ENCODE results near the gene TMEM238L. TPM values are rescaled to one million over a fixed set of nuclear protein-coding genes. Genes with fewer than 3 reads are reported as not detected.

TMEM238L gene
- total RNA-seq, 2 experiments from 2014 or later, result not detected

DNA sequence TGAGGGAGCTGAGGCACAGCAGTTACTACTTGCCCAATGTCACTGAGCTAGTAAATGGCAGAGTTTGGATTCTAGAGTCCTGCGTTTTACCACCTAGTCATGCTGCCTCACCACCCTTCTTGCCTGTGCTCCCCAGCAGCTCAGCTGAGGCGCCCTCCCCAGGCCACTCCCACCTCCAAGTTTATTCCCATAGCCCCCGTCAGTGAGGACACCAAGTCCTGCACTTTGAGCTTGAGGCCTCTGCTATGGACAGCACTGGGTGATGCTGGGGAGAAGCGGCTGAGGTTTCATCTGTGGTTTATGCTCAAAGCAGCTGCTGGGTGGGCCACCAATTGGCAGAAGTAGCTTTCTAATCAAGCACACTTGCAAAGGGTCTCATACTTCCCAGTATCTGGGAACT is 36.7 kb downstream of the TMEM238L start:
- intact Hi-C loops (cut with micrococcal nuclease), result no loop called here
- H3K4me1 Mint-ChIP-seq (ENCODE audit: low read depth), result no peaks in the 10 kb centered on the region
- H3K4me3 Mint-ChIP-seq, result no peak overlapping the region
- H3K9me3 Mint-ChIP-seq, result peaks cover 14% of the 10 kb centered on the region
- no peaks in the 10 kb centered on the region for H3K27me3 Mint-ChIP-seq (ENCODE audit: low read depth)
- DNase-seq, result no peak
- CTCF ChIA-PET, result interaction anchor here (1.3 to 1.4 kb wide), 2 partner anchors 31 to 107 kb away, joined by 3 to 5 read pairs; no protein-coding TSS in a partner anchor
- no peak overlapping the region for H3K27ac Mint-ChIP-seq
- peaks cover 4% of the 10 kb centered on the region for H3K36me3 Mint-ChIP-seq (ENCODE audit: low read depth)

DNA sequence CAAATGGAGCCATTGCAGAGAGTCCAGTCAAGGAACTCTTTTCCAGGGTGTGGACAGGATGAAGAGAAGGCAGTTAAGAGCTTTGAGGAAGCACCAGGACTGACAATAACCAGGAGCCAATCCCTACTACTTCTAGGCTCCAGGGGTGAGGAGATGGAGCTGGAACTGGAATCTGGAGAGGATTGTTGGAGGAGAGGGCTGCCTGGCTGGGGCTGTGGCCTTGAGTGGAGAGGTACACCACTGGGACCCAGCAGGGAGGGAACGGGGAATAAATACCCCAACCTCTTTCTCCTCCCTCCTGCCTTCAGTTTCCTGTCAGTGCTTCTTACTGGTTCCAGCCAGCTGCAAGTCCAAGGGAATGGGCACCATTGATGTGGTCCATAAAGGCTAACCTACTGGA is 41.9 kb downstream of the TMEM238L start:
- H3K9me3 Mint-ChIP-seq, result peaks cover 10% of the 10 kb centered on the region
- DNase-seq, result no peak
- H3K27me3 Mint-ChIP-seq (ENCODE audit: low read depth), result no peaks in the 10 kb centered on the region
- H3K4me1 Mint-ChIP-seq (ENCODE audit: low read depth), result no peaks in the 10 kb centered on the region
- H3K4me3 Mint-ChIP-seq, result no peak overlapping the region
- H3K27ac Mint-ChIP-seq, result no peak overlapping the region
- H3K36me3 Mint-ChIP-seq (ENCODE audit: low read depth), result peaks cover 4% of the 10 kb centered on the region
- CTCF ChIA-PET, result interaction anchor here (1.2 kb wide), 1 partner anchor 11 kb away, joined by 4 read pairs; no protein-coding TSS in a partner anchor
- intact Hi-C loops (cut with micrococcal nuclease), result no loop called here

DNA sequence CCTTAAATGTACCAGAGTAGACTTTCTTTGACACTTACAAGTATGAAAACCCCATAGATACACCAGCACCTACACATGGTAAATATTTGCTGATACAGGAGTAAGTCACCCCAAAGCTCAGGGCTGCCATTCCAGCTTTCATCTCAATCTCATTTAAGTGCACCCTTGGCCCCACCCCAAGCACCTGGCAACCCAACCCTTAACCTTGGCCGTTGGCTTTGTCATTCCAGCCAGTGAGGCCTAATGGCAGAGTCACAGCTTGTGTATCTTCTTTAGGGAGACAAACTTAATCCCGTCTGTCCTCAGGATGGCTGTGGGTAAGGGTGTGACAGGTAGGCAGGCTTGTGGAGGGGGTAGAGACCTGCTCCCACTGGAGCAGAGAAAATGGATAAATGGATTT is 42.6 kb downstream of the TMEM238L start:
- H3K27ac Mint-ChIP-seq, result no peak overlapping the region
- H3K36me3 Mint-ChIP-seq (ENCODE audit: low read depth), result peaks cover 2% of the 10 kb centered on the region
- intact Hi-C loops (cut with micrococcal nuclease), result no loop called here
- H3K4me1 Mint-ChIP-seq (ENCODE audit: low read depth), result no peaks in the 10 kb centered on the region
- no peaks in the 10 kb centered on the region for H3K27me3 Mint-ChIP-seq (ENCODE audit: low read depth)
- H3K9me3 Mint-ChIP-seq, result peaks cover 3% of the 10 kb centered on the region
- no peak for DNase-seq
- CTCF ChIA-PET, result interaction anchor here (0.8 kb wide), 1 partner anchor 25 kb away, joined by 3 read pairs; no protein-coding TSS in a partner anchor
- H3K4me3 Mint-ChIP-seq, result no peak overlapping the region

DNA sequence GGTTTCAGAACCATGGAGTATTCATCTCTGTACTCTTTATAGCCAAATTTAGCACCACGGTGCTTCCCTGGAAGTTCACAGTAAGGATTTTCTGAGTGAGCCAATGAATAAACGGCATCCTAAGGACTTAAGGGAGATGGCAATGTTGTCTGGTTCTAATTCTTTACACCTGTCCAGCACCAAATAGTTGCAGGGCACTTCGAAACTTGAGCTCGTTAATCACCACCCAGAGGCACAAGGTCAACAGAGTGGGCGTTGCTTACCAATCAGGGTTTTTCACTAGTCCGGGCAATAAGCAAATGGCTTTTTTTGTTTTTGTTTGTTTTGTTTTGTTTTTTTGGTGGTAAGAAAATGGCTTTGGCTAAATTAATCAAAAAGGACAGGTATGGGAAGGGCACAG is 45.8 kb downstream of the TMEM238L start:
- CTCF ChIA-PET, result interaction anchor here (1.0 kb wide), 1 partner anchor 21 kb away, joined by 3 read pairs; no protein-coding TSS in a partner anchor
- Mint-ChIP-seq H3K4me3 (no peak overlapping the region), H3K27me3 (ENCODE audit: low read depth) (no peaks in the 10 kb centered on the region), H3K4me1 (ENCODE audit: low read depth) (no peaks in the 10 kb centered on the region), H3K36me3 (ENCODE audit: low read depth) (no peaks in the 10 kb centered on the region), H3K9me3 (no peaks in the 10 kb centered on the region), H3K27ac (no peak overlapping the region)
- intact Hi-C loops (cut with micrococcal nuclease), result no loop called here
- no peak for DNase-seq

DNA sequence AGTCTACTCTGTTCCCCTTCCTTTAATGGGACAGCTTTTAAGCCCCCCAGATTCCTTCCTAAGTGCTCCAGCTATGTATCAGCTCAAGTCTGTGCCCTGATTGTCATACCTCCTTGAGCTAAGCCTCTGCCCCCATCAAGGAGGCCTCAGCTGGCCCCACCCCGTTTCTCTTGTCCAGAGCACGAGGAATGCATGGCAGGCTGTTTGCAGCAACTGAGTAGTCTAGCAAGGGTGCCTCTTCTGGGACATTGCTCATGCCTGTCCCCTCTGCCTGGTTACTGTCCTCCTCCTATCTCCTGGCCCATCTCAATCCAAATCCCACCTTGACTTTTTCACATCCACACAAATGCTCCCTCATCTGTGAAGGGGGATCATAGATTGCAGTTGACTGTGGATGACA is 46.3 kb downstream of the TMEM238L start:
- Mint-ChIP-seq H3K9me3 (no peaks in the 10 kb centered on the region), H3K36me3 (ENCODE audit: low read depth) (no peaks in the 10 kb centered on the region), H3K4me1 (ENCODE audit: low read depth) (no peaks in the 10 kb centered on the region), H3K27ac (no peak overlapping the region), H3K27me3 (ENCODE audit: low read depth) (no peaks in the 10 kb centered on the region), H3K4me3 (no peak overlapping the region)
- intact Hi-C loops (cut with micrococcal nuclease), result no loop called here
- DNase-seq, result no peak
- CTCF ChIA-PET, result interaction anchor here (1.0 kb wide), 1 partner anchor 21 kb away, joined by 3 read pairs; no protein-coding TSS in a partner anchor

DNA sequence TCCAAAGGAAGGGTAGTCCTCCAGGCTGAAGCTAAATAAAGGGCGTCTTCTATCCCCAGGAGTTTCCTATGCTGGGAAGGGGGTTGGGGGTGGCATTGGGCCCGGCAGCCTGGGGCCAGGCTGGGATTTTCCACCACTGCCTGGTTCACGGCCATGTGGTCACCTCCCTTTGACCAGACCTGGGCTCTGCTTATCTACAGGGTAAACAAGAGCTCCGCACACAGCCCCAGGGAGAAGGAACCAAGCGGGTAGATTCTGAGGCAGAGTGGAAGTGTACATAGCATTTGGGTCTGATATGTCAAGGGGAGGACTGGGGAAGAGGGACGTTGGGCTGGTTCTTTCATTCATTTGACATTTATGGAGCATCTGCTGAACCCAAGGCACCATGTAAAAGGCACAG is 46.8 kb downstream of the TMEM238L start:
- Mint-ChIP-seq H3K4me1 (ENCODE audit: low read depth) (no peaks in the 10 kb centered on the region), H3K27me3 (ENCODE audit: low read depth) (no peaks in the 10 kb centered on the region), H3K36me3 (ENCODE audit: low read depth) (no peaks in the 10 kb centered on the region), H3K9me3 (no peaks in the 10 kb centered on the region), H3K4me3 (no peak overlapping the region), H3K27ac (no peak overlapping the region)
- no peak for DNase-seq
- intact Hi-C loops (cut with micrococcal nuclease), result no loop called here
- CTCF ChIA-PET, result no interaction called here

DNA sequence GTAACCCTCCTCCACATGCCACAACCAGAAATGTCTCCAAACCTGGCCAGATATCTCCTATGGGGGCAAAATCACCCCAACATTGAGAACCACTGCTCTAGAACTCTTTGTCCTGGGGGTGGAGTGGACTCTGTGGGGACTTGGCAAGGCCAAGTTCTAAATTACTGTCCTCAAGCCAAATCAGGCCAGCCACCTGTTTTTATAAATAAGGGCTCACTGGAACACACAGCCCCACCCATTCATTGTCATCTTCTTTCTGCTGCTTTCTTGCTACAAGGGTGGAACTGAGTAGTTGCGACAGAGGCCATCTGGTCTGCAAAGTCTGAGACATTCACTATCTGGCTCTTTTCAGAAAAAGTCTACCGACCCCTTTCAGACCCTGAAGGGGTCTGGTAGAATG is 47.3 kb downstream of the TMEM238L start:
- Mint-ChIP-seq H3K27me3 (ENCODE audit: low read depth) (no peaks in the 10 kb centered on the region), H3K9me3 (no peaks in the 10 kb centered on the region), H3K27ac (no peak overlapping the region), H3K4me3 (no peak overlapping the region), H3K36me3 (ENCODE audit: low read depth) (no peaks in the 10 kb centered on the region), H3K4me1 (ENCODE audit: low read depth) (no peaks in the 10 kb centered on the region)
- intact Hi-C loops (cut with micrococcal nuclease), result no loop called here
- DNase-seq, result no peak
- CTCF ChIA-PET, result no interaction called here

DNA sequence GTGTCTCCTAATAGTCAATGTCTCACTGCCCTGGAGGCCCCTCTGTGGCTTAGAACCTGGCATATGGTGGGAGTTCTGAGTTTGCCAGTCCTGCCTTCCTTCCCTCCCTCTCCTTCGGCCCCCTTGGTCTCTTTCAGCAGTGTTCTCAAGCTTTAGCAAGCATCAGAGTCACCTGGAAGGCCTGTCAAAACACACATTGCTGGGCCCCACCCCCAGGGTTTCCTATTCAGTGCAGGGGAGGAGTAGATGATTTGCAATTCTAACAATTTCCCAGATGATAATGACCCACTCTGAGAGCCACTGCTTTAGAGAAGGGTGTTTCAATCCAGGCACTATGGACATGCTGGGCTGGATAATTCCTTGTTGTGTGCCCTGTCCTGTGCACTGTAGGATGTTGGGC is 47.7 kb downstream of the TMEM238L start:
- no peak overlapping the region for H3K27ac Mint-ChIP-seq
- no peaks in the 10 kb centered on the region for H3K9me3 Mint-ChIP-seq
- DNase-seq, result no peak
- H3K27me3 Mint-ChIP-seq (ENCODE audit: low read depth), result no peaks in the 10 kb centered on the region
- H3K4me3 Mint-ChIP-seq, result no peak overlapping the region
- H3K4me1 Mint-ChIP-seq (ENCODE audit: low read depth), result no peaks in the 10 kb centered on the region
- CTCF ChIA-PET, result no interaction called here
- intact Hi-C loops (cut with micrococcal nuclease), result no loop called here
- H3K36me3 Mint-ChIP-seq (ENCODE audit: low read depth), result no peaks in the 10 kb centered on the region

DNA sequence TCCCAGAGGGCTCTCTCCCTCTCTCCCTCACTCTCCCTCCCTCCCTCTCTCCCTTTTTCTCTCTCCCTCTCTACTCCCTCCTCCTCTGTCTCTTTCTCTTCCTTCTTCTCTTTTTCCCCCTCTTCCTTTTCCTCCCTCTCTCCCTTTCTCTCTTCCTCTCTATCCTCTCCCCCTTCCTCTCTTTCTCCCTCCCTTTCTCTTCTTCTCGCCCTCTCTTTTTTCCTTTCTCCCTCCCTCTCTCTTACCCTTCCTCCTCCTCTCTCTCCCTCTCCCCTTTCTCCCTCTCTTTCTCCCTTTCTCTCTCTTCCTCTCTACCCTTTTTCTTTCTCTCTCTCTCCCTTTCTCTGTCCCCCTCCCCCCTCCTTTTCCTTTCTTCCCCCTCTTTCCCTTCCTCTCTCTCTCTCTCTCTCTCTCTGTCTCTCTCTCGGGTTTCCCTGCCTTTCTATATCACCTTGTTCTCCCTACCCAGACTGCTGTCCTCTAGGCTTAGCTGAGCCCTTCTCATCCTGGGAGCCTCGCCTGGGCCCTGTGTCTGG is 48.2 kb downstream of the TMEM238L start:
- CTCF ChIA-PET, result interaction anchor here (1.1 to 1.2 kb wide), 2 partner anchors 15 to 109 kb away, joined by 3 to 4 read pairs; no protein-coding TSS in a partner anchor
- no peaks in the 10 kb centered on the region for H3K9me3 Mint-ChIP-seq
- H3K4me1 Mint-ChIP-seq (ENCODE audit: low read depth), result no peaks in the 10 kb centered on the region
- DNase-seq, result no peak
- intact Hi-C loops (cut with micrococcal nuclease), result no loop called here
- H3K4me3 Mint-ChIP-seq, result no peak overlapping the region
- no peaks in the 10 kb centered on the region for H3K36me3 Mint-ChIP-seq (ENCODE audit: low read depth)
- no peak overlapping the region for H3K27ac Mint-ChIP-seq
- no peaks in the 10 kb centered on the region for H3K27me3 Mint-ChIP-seq (ENCODE audit: low read depth)

DNA sequence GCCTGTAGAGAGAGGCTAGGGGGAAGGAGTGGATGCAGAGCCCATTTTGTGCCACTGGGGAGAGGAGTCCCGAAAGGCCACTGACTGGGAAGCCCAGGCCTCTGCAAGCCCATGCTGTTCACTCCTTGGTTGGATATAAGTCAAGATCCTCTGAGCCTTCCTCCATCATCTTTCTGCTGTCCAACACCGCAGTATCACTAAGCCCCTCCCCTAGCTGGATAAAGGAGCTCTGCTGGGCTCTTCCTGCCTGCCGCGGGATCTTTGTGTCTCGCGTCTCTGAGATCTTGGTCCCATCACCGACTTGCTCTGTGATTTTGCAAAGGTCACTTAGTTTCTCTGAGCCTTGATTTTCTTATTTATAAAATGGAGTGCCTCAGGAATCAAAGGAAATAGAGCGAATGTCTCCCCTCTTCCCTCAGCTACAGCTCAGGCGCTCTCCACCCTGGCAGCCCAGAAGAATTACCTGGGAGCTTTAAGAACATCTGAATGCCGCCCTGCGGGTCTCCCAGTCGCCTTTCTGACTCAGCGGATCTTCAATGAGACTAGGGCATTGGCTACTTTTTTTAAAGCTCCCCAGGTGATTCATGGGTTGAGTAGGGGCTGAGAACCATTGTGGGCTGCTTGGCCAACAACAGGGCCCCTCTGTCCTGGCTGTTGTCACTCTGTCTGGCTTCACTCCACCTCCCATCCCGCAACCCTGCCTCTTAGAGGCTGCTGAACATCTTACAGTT is 48.9 kb downstream of the TMEM238L start:
- Mint-ChIP-seq H3K27ac (no peak overlapping the region), H3K27me3 (ENCODE audit: low read depth) (no peaks in the 10 kb centered on the region), H3K4me1 (ENCODE audit: low read depth) (no peaks in the 10 kb centered on the region), H3K9me3 (no peaks in the 10 kb centered on the region), H3K36me3 (ENCODE audit: low read depth) (no peaks in the 10 kb centered on the region), H3K4me3 (no peak overlapping the region)
- CTCF ChIA-PET, result interaction anchor here (0.8 to 3.6 kb wide), 4 partner anchors 16 to 108 kb away, joined by 3 to 16 read pairs (median 4); no protein-coding TSS in a partner anchor
- intact Hi-C loops (cut with micrococcal nuclease), result no loop called here
- DNase-seq, result no peak

DNA sequence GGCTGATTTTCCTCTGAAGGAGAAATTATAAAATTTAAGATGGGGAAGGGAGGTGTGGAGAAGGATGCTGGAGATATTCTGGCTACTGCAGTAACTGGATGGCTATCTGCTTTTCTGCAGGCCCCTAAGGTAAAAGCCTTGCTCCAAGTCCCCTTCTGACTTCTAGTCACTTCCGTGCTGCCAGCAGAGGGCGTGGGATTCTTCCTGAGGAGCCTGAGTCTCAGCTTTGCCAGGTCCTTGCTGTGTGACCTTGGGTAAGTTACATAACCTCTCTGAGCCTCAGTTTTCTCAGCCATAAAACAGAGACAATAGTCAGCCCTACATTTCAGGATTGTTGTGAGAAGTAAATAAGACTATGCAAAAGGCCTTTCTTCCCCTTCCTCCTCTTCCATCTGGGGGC is 49.8 kb downstream of the TMEM238L start:
- Mint-ChIP-seq H3K4me3 (no peak overlapping the region), H3K27me3 (ENCODE audit: low read depth) (no peaks in the 10 kb centered on the region), H3K27ac (no peak overlapping the region), H3K36me3 (ENCODE audit: low read depth) (no peaks in the 10 kb centered on the region), H3K4me1 (ENCODE audit: low read depth) (no peaks in the 10 kb centered on the region), H3K9me3 (no peaks in the 10 kb centered on the region)
- peak; percentile 42 for DNase-seq
- intact Hi-C loops (cut with micrococcal nuclease), result no loop called here
- CTCF ChIA-PET, result interaction anchor here (0.8 to 3.6 kb wide), 4 partner anchors 17 to 94 kb away, joined by 4 to 16 read pairs (median 5); no protein-coding TSS in a partner anchor

DNA sequence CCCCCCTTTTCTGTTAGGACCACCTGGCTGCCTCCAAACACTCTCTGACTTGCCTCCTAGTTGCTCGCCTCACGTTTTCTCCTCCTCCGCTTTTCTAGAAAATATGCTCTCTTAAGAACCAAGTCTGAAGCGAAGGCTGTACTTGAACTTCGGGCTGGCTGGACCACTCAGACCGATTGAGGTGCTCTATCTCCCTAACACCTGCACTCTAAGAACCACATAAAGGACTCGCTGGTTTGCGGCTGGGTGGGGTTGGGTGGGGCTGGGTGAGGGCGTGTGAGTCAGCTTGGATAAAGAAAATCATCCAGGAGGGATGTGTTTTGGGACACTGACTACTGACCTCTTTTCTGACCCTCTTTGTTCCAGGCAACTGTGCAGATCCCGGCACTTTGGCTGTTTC is 51.2 kb downstream of the TMEM238L start:
- Mint-ChIP-seq H3K4me3 (no peak overlapping the region), H3K9me3 (no peaks in the 10 kb centered on the region), H3K27me3 (ENCODE audit: low read depth) (no peaks in the 10 kb centered on the region), H3K27ac (no peak overlapping the region), H3K4me1 (ENCODE audit: low read depth) (no peaks in the 10 kb centered on the region), H3K36me3 (ENCODE audit: low read depth) (no peaks in the 10 kb centered on the region)
- intact Hi-C loops (cut with micrococcal nuclease), result no loop called here
- CTCF ChIA-PET, result interaction anchor here (0.7 to 3.6 kb wide), 4 partner anchors 10 to 92 kb away, joined by 3 to 16 read pairs (median 5); no protein-coding TSS in a partner anchor
- DNase-seq, result no peak

DNA sequence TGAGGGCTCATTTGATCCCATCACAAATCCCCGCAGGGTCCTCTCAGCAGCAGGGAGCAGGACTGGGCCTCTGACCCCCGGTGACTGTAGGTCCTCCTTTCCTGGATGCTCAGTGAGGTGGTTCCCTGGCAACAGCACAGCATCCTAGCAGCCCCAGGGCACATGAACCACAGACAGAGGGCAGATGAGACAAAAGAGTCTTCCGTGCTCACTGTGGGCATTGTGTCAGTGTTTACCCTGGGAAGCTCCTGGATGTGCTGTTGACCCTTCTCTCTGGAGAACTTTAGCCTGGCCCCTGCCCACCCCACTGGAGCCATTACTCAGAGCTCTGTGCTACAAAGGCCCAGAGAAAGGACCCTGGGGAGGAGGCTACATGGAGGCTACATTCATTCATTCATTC is 52.3 kb downstream of the TMEM238L start:
- CTCF ChIA-PET, result interaction anchor here (0.6 to 3.6 kb wide), 3 partner anchors 14 to 93 kb away, joined by 3 to 16 read pairs (median 7); no protein-coding TSS in a partner anchor
- Mint-ChIP-seq H3K27ac (no peak overlapping the region), H3K27me3 (ENCODE audit: low read depth) (no peaks in the 10 kb centered on the region), H3K4me3 (no peak overlapping the region), H3K4me1 (ENCODE audit: low read depth) (no peaks in the 10 kb centered on the region), H3K9me3 (no peaks in the 10 kb centered on the region), H3K36me3 (ENCODE audit: low read depth) (no peaks in the 10 kb centered on the region)
- no peak for DNase-seq
- intact Hi-C loops (cut with micrococcal nuclease), result no loop called here

Measured in activated naive CD4-positive, alpha-beta T cell treated with anti-CD3 and anti-CD28 coated beads for 36 hours (primary cell).